ENCODE data around the gene CCNL2.

DNA sequence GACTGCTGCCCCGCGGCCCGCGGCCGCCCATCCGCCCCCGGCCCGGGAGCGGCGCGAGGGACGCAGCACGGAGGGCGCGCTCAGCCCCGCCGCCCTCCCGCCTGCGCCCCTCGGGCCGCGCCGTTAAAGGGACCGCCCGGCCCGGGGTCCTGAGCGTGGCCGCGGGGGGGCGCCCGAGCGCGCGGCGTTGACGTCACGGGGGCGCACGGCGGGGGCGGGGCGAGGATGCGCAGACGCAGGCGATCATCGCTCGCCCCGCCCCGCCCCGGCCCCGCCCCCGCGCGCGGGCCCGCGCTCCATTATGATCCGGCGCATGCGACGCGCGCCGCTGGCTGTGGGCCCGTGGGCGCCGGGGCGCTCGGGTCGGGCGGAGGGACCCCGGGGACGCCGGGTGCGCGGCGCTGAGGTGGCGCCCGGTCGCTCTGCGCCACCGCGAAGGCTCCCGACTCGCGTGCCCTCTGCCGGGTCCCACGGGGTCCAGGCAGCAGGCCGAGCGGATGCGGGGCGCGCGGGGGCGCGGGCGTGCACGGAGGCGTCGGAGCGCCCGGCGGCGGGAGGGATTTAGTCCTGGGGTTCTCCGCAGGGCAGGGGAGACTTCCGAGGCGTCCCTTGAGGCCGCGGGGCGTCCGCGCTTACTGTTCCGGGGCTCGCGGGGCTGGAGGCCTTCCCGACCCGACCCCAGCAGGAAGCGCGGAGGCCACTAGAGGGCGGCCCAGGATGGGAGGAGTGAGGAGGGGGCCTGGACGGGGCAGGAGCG, 49.7 kb downstream of the CCNL2 start, which contains the start of gene DVL1:
- TF ChIP-seq ZNF274 (IDR thresholded peaks at IDR 0.05; ENCODE audit: low read depth, low read length) (no peak), YY1 (IDR thresholded peaks at IDR 0.05; ENCODE audit: insufficient read depth, insufficient read length) (no peak), SUZ12 (IDR thresholded peaks at IDR 0.05; ENCODE audit: extremely low read depth, insufficient read depth, insufficient read length) (no peak)
